ENCODE data around the gene EDNRB.

DNA sequence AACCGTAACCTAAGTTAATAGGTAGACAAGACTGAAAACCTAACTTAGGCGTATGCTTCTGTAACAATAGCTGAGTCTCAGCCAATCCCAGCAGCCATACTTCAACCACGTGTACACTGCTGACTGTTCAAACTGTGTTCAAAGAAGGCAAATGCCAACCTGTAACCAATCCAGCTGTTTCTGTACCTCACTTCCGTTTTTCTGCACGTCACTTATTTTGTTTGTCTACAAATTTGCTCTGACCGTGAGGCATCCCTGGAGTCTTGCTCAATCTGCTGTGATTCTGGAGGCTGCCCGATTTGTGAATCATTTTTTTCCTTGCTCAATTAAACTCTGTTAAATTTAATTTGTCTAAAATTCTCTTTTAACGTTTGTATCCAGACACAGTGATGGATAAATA is 59.2 kb downstream of the EDNRB start:
- TF ChIP-seq, protein P1, sequence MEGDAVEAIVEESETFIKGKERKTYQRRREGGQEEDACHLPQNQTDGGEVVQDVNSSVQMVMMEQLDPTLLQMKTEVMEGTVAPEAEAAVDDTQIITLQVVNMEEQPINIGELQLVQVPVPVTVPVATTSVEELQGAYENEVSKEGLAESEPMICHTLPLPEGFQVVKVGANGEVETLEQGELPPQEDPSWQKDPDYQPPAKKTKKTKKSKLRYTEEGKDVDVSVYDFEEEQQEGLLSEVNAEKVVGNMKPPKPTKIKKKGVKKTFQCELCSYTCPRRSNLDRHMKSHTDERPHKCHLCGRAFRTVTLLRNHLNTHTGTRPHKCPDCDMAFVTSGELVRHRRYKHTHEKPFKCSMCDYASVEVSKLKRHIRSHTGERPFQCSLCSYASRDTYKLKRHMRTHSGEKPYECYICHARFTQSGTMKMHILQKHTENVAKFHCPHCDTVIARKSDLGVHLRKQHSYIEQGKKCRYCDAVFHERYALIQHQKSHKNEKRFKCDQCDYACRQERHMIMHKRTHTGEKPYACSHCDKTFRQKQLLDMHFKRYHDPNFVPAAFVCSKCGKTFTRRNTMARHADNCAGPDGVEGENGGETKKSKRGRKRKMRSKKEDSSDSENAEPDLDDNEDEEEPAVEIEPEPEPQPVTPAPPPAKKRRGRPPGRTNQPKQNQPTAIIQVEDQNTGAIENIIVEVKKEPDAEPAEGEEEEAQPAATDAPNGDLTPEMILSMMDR (optimal IDR thresholded peaks at IDR 0.05 in 1 of 3, IDR thresholded peaks at IDR 0.05 in 1 of 3, conservative IDR thresholded peaks at IDR 0.05 in 1 of 3; ENCODE audit: extremely low read depth in 1 of 3, insufficient read depth in 2 of 3, low read length in 3 of 3), result no peak
- TF ChIP-seq EZH2 (IDR thresholded peaks at IDR 0.05; ENCODE audit: low read length), result no peak
